NCI-H1436 (cell line): ENCODE data around the gene GJC3.
"Not testable (repeated sequence)": the region's sequence is repeated elsewhere in the genome, so short reads cannot be mapped to it uniquely, and the experiment has no call there.

ENCODE experiments used
- DNase-seq: peaks from one replicate; lab custom pipeline; 2025; lab: John Stamatoyannopoulos, UW

The GJC3 gene, protein sequence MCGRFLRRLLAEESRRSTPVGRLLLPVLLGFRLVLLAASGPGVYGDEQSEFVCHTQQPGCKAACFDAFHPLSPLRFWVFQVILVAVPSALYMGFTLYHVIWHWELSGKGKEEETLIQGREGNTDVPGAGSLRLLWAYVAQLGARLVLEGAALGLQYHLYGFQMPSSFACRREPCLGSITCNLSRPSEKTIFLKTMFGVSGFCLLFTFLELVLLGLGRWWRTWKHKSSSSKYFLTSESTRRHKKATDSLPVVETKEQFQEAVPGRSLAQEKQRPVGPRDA

DNA sequence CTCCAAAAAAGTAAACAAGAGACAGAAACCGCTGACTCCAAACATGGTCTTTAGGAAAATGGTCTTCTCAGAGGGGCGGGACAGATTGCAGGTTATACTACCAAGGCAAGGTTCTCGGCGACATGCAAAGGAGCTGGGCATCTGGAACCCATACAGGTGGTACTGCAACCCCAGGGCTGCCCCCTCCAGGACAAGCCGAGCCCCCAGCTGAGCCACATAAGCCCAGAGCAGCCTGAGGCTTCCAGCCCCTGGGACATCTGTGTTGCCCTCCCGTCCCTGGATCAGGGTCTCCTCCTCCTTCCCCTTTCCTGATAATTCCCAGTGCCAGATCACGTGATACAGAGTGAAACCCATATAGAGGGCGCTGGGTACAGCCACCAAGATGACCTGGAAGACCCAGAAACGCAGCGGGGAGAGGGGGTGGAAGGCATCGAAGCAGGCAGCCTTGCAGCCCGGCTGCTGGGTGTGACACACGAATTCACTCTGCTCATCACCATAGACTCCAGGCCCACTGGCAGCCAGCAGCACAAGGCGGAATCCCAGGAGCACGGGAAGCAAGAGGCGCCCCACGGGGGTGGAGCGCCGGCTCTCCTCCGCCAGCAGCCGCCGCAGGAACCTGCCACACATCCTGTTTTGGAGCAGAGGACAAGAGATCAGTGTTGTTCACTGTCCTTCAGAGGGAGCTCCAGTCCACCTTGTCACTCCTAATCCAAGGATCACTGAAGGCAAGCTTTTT, at the start of gene GJC3:
GJC3 (minus strand) TSS at position 627 of the 736 bp plus-strand sequence; CDS start at position 627, 0 bp downstream.
- DNase-seq: peak; percentile 41

DNA sequence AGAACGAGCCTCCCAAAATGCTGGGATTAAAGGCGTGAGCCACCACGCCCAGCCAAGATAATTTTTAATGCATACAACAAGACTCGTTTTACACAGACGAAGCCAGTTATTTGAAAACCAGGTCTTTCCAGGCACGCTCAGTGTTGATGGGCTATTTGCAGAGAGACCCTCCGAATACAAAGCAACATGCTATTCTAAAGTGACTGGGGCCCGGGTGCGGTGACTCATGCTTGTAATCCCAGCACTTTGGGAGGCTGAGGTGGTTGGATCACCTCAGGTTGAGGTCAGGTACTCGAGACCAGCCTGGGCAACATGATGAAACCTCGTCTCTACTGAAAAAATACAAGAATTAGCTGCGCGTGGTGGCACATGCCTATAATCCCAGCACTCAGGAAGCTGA, 47.2 kb upstream of the GJC3 start:
- no peak for DNase-seq

DNA sequence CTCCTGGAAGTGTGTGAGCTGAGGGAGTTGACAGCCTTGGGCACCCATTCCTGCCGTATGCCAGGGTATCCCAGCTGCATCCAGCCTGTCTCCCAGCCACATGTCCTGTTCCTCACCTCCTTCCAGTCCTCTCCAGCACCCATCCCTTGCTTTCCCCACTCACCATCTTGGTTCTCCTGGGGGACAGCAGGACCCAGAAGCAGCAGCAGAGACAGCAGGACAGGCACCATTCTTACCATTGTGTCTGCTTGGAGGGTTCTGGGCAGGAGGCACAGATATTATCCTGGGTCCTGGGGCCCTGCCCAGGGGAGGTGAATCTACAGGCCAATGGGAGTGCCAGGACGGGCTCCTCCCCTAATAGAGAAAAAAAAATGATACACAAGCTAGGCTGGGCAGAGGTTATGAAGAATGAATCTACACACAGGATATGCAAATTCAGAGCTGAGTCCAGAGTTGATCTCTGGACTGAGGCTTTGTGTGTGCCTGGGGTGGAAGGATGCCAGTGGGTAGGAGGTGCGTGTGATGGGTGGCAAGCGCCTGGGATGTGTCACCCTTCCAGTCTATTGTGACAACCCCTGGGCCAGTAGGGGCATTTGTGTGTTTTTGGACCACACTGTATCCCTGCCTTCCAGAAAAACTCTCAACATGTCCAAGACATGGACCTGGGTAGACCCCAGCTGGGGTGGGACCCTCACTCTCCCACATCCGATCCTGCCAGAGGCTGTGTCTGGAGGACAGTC, 46.5 kb upstream of the GJC3 start, which contains the start of gene AZGP1:
AZGP1 (minus strand) TSS at position 250 of the 740 bp plus-strand sequence; CDS start at position 239, 11 bp downstream.
- DNase-seq: no peak

DNA sequence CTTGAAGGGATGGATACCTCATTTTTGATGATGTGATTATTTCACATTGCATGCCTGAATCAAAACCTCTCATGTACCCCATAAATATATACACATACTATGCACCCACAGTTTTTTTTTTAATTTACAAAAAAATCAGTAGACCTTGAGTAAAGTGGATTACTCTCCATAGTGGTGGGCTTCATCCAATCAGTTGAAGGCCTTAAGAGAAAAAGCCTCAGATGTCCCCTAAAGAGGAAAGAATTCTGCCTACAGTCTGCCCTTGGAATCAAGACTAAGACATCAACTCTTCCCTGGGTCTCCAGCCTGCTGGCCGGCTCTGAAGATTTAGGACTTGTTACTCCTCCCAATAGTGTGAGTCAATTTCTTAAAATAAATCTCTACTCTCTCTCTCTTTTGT, 45.3 kb upstream of the GJC3 start:
- DNase-seq: no peak

DNA sequence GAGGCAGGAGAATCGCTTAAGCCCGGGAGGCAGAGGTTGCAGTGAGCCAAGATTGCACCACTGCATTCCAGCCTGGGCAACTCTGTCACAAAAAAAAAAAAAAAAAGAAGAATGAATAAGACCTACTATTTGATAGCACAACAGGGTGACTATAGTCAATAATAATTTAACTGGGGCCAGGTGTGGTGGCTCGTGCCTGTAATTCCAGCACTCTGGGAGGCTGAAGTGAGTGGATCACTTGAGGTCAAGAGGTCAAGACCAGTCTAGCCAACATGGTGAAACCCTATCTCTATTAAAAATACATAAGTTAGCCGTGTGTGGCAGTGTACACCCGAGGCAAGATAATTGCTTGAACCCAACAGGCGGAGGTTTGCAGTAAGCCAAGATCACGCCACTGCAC, 44.4 kb upstream of the GJC3 start:
- not testable (repeated sequence) for DNase-seq

DNA sequence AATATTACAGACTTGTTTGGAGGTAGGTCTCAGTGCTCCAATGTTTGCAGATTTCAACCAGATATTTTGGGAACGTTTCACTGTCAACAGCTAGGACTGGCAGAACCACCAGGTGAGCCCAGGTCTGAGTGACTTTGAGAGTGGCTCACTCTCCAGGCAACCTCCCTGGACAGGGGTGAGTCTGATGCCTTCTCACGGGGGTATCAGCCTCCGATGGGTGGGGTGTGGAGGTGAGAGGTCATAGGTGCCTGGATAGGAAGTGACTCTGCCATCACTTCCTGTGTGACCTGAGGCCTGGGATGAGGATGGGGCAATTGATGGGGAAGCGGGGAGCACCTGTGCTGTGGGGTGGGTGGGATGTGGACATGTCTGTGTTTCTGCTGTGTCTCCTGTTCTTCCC, 41.8 kb upstream of the GJC3 start:
- DNase-seq: no peak

DNA sequence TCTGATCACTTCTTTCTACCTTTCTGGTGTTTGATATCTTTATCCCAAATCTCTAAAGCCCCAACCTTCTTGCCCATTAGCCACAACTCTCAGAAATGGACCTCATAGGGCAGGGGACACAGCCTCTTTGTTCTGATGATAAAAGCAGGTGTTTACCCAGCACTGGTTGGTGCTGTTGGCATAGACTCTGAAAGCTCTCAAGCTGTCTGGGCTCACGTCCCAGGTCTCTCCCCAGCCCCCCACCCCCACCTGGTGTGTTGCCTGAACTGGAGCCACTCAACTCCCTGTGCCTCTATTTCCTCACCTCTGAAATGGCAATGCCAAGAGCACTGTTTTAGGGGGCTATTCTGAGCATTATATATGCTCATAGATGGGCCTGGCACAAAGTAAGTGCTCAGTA, 40.4 kb upstream of the GJC3 start:
- DNase-seq: not testable (repeated sequence)

DNA sequence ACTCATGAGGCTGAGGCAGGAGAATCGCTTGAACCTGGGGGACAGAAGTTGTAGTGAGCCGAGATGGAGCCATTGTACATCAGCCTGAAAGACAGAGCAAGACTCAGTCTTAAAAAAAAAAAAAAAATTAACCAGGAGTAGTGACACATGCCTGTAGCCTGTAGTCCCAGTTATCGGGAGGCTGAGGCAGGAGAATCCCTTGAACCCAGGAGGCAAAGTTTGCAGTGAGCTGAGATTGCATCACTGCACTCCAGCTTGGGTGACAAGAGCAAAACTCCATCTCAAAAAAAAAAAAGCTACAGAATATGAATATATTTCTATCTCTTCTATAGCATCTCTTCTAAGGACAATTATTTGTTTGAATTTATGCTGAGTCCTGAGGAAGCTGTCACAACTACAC, 39.9 kb upstream of the GJC3 start:
- DNase-seq: no peak

DNA sequence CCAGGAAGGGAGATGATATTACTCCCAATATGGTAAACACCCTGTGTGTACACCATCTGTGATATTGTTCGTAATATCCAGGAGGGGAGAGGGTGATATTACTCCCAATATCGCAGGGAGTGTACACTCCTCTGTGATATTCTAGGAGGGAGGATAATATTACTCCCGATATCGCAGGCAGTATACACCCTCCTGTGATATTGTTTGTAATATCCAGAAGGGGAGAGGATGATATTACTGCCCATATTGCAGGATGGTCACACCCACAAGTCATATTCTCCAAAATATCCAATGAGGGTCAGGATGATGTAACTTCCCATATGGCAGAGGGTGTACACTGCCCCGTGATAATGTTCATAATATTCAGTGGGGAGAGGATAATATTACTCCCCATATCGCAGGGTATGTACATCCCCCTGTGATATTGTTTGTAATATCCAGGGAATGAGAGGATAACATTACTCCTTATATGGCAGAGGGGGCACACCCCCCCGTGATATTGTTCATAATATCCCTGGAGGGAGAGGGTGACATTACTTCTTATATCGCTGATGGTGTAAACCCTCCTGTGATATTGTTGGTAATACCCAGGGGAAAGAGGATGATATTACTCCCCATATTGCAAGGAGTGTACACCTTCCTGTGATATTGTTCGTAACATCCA, 29.3 kb upstream of the GJC3 start:
- no peak for DNase-seq

DNA sequence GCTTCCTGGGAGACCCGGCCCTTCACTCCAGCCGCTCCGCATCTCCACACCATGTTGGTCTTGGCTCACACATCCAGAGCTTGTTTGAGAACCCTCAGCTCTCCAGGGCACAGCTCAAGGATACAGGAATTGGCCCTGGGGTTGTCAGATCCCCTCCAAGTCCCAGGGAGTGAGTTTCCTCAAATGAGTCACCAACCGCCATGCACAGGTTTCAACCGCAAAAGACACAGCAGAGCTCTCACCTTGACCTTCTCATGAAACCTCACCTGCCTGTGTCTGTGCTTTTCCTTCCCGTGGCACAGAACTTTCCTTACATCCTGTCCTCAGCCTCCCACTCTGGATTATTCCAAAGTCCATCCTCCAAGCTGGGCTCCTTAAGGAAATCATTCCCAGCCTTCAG, 25.8 kb upstream of the GJC3 start:
- DNase-seq: no peak

DNA sequence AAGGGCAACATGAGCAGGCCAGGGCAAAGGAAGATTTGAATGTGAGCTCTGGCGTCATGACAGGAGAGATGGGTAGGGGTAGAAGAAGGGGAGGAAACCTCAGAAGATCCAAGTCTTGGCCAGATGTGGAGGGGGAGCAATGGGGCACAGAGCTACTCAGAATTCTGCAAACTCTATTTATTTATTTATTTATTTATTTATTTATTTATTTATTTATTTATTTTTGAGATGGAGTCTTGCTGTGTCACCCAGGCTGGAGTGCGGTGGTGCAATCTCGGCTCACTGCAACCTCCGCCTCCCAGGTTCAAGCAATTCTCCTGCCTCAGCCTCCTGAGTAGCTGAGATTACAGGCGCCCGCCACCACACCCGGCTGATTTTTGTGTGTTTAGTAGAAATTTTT, 25.2 kb upstream of the GJC3 start:
- not testable (repeated sequence) for DNase-seq

DNA sequence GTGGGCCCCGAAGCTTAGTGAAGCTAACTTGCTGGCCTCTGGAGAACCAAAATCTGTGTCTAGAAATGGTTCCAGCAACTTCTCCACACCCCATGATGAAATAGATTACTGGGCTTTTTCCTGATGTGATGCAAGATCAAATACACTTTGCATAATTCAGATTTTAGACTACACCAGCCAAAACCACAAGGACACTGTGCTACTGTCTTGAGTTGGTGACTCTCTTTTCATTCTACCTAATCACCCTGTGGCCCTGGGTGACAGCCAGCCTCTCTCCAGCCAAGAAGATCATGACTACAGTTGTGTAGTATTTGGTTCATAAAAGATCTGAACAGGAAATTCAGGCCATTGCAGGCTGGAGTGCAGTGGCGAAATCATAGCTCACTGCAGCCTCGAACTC, 24.2 kb upstream of the GJC3 start:
- no peak for DNase-seq

DNA sequence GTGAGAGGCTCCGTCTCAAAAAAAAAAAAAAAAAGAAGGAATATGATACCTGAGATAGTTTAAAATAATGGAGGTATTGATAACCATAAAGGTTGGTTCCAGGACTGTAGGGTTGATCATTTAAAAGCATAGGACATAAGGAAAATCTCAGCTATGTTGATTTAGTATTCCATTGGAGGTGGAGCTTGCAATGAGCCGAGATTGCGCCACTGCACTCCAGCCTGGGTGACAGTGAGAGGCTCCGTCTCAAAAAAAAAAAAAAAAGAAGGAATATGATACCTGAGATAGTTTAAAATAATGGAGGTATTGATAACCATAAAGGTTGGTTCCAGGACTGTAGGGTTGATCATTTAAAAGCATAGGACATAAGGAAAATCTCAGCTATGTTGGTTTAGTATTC, 23.2 kb upstream of the GJC3 start:
- not testable (repeated sequence) for DNase-seq

DNA sequence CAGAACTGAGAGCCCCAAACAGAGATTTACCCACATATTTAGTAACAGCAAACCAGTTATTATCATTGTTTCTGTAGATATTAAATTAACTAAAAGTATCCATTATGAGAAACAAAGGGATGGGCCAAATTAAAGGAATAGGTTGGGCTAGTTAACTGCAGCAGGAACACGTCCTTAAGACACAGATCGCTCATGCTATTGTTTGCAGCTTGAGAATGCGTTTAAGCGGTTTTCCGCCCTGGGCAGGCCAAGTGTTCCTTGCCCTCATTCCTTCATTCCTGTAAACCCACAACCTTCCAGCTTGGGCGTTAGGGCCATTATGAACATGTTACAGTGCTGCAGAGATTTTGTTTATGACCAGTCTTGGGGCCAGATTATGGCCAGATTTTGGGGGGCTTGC, 21.4 kb upstream of the GJC3 start:
- DNase-seq: not testable (repeated sequence)

DNA sequence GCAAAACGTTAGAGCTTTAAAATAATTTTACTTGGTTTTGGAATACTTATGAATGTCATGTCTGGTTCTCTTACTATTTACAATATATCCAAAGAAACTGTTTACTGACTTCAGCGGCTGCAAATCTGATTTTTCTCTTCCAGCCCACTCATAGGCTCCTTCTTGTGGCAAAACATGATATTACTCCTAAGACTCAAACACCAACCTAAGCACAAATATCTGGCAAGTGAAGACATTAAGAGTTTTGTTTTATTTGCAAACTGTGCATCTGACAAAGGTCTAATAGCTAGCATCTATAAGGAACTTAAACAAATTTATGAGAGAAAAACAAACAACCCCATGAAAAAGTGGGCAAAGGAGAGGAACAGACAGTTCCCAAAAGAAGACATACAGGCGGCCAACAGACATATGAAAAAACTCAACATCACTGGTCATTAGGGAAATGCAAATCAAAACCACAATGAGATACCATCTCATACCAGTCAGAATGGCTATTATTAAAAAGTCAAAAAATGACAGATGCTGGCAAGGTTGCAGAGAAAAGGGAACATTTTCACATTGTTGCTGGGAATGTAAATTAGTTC, 20.3 kb upstream of the GJC3 start:
- DNase-seq: no peak

DNA sequence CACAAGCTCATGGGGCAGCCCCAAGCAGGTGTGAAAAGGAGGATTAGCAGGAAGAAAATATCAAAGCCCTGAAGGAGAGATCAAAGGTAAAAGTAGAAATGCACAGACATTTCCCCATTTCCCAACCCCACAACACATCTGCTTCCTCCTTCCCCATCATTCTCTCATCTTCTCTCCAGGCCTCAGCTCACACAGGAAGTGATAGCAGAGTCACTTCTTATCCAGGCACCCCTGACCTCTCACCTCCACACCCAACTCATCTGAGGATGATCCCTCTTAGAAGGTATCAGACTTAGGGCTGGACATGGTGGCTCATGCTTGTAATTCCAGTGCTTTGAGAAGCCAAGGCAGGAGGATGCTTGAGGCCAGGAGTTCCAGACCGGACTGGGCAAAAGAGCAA, 18.2 kb upstream of the GJC3 start:
- no peak for DNase-seq

DNA sequence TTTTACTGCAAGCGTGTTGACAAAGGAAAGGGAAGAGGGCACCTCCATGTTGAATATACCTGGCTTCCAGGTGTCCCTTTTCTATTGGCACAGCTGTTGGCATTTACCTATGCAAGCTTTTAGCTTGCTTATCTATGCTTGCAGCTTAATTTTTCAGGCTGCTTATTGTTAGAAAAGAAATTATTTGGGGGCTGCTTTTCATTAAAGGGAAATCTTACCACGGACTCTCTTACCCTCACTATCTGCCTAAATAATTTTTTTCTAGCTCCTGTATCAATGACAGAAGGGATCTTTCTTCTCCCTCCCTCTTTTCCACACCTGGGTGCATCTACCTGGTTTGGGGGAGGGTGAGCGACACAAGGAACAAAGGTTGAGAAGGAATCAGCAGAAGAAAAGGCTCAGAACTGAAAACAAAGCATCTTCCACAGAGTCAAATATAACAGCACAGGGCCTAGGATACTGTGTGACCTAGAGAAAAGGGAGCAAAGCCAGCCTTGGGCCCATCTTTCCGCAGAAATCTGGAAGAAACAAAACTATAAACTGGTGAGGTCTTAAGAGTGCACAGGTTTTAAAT, 15.2 kb upstream of the GJC3 start:
- DNase-seq: no peak

DNA sequence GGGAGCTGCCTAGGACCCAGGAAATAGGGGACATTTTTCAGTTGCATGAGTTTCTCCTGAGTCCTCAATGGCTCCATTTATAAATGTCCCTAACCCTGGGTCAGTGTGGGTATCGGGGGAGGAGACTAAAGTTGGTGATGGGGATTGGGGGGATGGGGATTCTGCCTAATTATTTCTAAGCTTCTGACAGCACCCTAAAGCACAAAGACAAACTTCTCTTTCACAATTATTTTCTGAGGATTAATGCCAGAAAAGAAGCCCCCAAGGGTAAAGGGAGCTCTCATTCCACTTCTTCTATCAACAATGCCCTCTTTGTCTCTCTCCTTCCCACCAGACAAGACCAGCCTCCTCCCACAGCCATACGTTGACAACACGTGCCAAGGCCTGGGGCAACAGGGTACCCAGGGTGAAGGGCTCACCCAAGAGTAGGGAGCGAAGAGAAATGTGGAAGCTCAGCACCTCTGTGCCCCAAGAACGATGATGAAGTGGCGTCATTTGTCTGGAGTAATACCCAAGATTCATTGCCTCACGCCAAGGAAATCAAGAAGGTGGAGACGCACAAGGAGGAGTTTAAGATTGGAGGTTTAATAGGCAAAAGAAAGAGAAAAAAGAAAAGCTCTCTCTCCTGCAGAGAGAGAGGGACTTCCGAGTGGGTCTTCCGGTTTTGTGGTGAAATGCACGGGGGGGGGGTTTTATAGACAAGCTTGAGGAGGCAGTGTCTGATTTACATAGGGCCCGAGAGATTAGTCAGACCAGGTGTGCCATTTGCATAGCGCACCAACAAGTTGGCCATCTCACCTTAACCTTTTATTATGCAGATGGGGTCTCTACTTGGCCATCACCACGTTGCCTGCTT, 14.4 kb upstream of the GJC3 start:
- DNase-seq: no peak

DNA sequence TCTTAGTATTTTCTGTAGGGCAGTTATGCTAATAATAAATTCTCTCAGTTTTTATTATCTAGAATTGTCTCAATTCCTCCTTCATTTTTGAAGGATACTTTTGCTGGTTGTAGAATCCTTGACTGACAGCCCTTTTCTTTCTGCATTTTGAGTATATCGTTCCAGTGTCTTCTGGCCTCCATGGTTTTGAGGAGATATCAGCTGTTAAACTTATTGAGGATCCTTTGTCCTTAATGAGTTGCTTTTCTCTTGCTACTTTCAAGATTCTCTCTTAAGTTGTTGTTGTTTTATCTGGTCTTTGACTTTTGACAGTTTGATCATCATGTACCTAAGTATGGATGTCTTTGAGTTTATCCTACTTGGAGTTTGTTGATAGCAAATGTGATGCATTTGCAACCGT, 8.9 kb upstream of the GJC3 start:
- no peak for DNase-seq

DNA sequence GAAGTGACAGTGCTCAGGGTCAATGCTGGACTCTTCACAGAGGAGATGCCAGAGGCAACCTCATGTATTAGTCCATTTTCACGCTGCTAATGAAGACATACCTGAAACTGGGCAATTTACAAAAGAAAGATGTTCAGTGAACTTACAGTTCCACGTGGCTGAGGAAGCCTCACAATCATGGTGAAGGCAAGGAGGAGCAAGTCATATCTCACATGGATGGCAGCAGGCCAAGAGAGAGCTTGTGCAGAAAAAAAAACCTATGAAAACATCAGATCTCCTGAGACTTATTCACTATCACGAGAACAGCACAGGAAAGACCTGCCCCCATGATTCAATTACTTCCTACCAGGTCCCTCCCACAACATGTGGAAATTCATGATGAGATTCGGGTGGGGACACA, 5.6 kb upstream of the GJC3 start:
- DNase-seq: not testable (repeated sequence)

DNA sequence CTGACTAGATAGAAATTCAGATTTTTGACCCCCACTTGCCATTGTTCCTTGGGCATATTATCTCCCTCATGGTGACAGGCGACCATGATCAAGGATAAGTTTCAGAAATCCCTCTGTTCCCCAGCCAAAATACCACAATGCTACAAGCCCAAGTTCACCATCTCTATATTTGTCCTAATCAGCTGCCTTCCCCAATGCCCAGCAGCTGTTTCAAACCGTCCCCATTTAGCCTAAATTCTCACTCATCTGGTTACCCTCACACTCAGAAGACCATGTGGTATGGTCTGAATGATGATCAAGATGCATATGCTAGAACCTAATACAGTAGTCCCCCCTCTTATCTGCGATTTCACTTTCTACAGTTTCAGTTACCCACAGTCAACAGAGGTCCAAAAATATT, 956 bp upstream of the GJC3 start:
- no peak for DNase-seq
